Gastroesophageal sphincter (tissue), 3 donors: ENCODE data around the gene SMARCE1.

Experiments used
- EP300 ChIP-seq: sonication (generic); formaldehyde crosslinking; IDR thresholded peaks from one replicate; pipeline ENCODE4 v1.6.1; 2017; ENCODE audit warnings: antibody characterized with exemption, mild to moderate bottlenecking
- POLR2A ChIP-seq, 2 donors: fragments of 450-650 bp; IDR thresholded peaks; one replicate each; pipeline ENCODE4 v1.6.1; 2017; ENCODE audit warnings: antibody characterized with exemption in 2 of 2, mild to moderate bottlenecking in 2 of 2, moderate library complexity in 1 of 2
- POLR2AphosphoS5 ChIP-seq: sonication (generic); formaldehyde crosslinking; IDR thresholded peaks from one replicate; pipeline ENCODE4 v1.6.1; 2017; ENCODE audit warnings: antibody characterized with exemption
- TF ChIP-seq, protein P1 (sequence below), 4 experiments: fragments of 200-600 bp in 2 of 4; fragments of 450-650 bp in 2 of 4; sonication (generic) in 1 of 4; IDR thresholded peaks; one replicate each; pipeline ENCODE4 v1.5.1; 2017 to 2019; ENCODE audit warnings: antibody characterized with exemption in 4 of 4, mild to moderate bottlenecking in 2 of 4, moderate library complexity in 2 of 4

DNA sequence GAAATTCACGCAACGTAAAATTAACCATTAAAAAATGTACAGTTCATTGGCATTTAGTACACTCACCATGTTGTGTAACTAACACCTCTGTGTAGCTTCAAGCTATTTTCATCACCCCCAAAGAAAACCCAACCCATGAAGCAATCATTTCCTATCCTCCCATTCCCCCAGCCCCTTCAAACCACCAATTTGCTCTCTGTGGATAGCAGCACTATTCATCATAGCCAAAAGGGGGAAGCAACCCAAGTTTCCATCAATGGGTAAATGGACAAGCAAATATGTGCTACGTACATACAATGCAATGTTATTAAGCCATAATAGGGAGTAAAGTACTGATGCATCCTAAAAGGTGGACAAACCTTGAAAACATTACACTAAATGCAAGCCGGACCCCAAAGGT lies 28.3 kb upstream of the SMARCE1 start:
- TF ChIP-seq, protein P1, sequence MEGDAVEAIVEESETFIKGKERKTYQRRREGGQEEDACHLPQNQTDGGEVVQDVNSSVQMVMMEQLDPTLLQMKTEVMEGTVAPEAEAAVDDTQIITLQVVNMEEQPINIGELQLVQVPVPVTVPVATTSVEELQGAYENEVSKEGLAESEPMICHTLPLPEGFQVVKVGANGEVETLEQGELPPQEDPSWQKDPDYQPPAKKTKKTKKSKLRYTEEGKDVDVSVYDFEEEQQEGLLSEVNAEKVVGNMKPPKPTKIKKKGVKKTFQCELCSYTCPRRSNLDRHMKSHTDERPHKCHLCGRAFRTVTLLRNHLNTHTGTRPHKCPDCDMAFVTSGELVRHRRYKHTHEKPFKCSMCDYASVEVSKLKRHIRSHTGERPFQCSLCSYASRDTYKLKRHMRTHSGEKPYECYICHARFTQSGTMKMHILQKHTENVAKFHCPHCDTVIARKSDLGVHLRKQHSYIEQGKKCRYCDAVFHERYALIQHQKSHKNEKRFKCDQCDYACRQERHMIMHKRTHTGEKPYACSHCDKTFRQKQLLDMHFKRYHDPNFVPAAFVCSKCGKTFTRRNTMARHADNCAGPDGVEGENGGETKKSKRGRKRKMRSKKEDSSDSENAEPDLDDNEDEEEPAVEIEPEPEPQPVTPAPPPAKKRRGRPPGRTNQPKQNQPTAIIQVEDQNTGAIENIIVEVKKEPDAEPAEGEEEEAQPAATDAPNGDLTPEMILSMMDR (IDR thresholded peaks at IDR 0.05), result no peak
- TF ChIP-seq POLR2AphosphoS5 (no peak), POLR2A (IDR thresholded peaks at IDR 0.05) (no peak), EP300 (no peak)
